Measurements from ENCODE around the gene IFRD2.

The IFRD2 gene

DNA sequence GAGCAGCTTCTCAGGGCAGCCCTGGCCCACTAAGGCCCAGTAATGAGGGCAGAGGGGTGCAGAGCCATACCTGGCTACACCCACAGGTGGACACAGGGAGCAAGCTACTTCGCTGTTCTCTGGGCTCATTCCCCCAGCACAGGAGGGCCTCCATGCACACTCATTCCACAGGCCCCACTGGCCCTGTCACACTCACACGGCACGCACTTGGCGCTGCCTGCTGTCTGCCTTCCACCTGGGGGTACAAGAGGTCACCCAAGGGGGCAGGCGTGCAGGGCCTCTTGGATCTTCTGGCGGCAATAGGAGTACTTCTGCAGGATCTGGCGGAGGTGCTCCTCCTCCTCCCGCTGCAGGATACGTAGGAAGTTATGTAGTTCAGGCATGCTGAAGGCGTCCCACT, 38.1 kb upstream of the IFRD2 start:
- TF ChIP-seq, protein P1, sequence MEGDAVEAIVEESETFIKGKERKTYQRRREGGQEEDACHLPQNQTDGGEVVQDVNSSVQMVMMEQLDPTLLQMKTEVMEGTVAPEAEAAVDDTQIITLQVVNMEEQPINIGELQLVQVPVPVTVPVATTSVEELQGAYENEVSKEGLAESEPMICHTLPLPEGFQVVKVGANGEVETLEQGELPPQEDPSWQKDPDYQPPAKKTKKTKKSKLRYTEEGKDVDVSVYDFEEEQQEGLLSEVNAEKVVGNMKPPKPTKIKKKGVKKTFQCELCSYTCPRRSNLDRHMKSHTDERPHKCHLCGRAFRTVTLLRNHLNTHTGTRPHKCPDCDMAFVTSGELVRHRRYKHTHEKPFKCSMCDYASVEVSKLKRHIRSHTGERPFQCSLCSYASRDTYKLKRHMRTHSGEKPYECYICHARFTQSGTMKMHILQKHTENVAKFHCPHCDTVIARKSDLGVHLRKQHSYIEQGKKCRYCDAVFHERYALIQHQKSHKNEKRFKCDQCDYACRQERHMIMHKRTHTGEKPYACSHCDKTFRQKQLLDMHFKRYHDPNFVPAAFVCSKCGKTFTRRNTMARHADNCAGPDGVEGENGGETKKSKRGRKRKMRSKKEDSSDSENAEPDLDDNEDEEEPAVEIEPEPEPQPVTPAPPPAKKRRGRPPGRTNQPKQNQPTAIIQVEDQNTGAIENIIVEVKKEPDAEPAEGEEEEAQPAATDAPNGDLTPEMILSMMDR (IDR thresholded peaks at IDR 0.05; ENCODE audit: low read depth, low read length) = no peak
- DNase-seq (ENCODE audit: low read depth in 2 of 2) = no peak
- H3K4me3 ChIP-seq (replicated peaks in 1 of 2; ENCODE audit: low read depth in 2 of 2, low read length in 2 of 2) = no peak overlapping the region

DNA sequence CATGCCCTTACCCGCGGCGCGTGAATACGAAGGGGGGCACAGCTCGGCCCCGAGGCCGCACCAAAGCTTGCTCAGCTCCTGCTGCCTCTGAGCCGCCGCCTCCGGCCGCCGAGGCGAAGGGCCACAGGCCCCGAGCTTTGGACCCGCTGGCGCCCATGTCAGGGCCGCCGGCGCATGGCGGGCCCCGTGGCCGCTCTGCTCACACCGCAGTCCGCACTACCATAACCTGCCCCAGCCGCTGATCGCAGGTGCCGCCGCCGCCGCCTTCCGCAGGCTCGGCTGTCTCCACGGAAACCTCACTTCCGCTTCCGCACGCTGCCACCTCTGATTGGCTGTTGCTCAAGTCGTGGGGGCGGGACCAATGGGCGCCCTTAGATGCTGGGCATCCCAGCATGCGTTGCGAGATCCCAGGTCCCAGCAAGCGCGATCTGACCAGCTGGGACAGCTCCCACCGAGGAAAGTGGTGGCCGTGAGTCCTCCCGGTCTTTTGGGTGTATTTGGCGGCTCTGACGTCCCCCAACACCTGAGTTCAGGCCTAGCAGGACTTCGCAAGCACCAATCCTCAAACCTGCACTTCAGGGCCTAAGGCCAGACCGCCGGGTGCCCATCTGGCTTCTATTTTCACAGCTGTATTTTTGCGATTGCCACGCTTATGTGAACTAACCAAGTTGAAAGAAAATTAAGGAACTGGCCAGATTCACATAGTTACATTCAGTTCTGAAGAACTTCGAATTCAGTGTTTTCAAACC, 35.9 kb upstream of the IFRD2 start, which contains the start of gene TUSC2:
TSS of gene TUSC2 (minus strand) at position 281 of the 749 bp plus-strand sequence. CDS start at position 157, 124 bp downstream.
- peak; percentile 97 for DNase-seq (ENCODE audit: low read depth in 2 of 2)
- H3K4me3 ChIP-seq (replicated peaks in 1 of 2; ENCODE audit: low read depth in 2 of 2, low read length in 2 of 2) = peak within 1 kb of the TSS; percentile 91 to 92
- TF ChIP-seq, protein P1 (IDR thresholded peaks at IDR 0.05; ENCODE audit: low read depth, low read length) = no peak

DNA sequence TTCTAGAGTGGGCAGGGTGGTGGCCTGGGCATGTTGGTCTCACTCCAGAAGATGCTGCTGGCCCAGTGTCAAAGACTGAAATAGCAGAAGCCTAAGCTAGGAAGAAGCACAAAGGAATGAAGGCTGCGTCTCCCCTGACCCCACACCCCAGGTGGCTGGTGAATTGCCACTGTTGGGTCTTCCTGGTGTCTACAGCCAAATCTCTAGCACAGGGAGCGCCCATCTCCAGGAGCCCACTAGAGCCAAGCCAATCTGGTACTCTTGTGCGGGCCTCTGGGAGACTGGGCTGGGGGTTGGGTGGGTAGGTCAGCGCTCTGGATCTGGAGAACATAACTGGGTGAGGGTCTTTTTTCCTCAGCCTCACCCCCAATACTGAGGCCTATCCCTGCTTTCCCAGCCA, 34.9 kb upstream of the IFRD2 start:
- no peak for DNase-seq (ENCODE audit: low read depth in 2 of 2)
- TF ChIP-seq, protein P1 (IDR thresholded peaks at IDR 0.05; ENCODE audit: low read depth, low read length) = no peak

DNA sequence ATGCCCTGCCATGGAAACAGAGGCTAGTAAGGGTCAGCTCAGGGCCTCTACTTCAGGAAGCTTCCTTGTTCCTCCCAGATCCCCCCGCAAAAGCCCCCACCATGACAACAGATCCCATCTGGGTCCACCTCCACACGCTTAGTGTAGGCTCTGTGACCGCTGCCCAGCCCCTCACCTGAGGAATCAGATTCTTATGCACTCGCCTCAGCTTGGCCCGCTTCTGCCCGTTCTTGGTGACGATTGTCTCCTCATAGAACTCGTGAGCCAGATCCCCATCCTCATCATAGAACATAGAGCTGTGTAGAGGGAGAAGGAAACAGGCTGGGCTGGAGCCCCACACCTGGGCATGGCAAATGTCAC, 33.9 kb upstream of the IFRD2 start:
- no peak for DNase-seq (ENCODE audit: low read depth in 2 of 2)
- no peak overlapping the region for H3K4me3 ChIP-seq (replicated peaks in 1 of 2; ENCODE audit: low read depth in 2 of 2, low read length in 2 of 2)
- TF ChIP-seq, protein P1 (IDR thresholded peaks at IDR 0.05; ENCODE audit: low read depth, low read length) = no peak

More for the DNA sequence above, 34.9 kb upstream of the IFRD2 start:
- peak overlapping the region; percentile 91 to 92 for H3K4me3 ChIP-seq (replicated peaks in 1 of 2; ENCODE audit: low read depth in 2 of 2, low read length in 2 of 2)

DNA sequence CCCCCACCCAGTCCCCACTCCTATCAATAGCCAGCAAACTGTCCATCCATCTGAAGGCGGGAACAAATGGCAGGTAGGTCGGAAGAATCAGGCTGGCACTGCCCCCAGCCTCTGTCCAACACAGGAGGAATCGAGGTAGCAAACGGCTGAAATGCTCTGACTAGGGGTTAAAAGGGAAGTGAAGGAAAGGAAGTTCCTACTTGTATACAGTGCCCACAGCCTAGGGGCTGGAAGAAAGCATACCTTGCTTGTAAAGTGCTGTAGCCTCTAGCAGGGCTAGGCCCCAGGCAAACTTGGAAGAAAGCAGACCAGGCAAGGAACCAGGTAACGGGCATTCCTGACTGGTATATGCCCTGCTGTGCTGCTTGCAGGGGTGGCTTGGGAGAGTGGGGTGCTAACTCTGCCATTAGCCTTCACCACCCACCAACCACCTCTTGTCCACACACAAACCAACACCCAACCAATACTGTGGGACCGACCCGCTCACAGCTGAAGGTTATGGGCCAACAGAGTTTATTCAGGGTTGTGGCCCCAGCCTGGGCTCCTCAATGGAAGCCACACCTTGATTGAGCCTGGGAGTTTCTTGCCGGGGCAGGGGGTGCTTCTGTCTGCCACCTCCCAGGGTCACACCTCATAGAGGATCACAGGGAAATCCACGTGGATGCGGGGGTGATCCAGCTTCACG, 33.4 kb upstream of the IFRD2 start:
- DNase-seq (ENCODE audit: low read depth in 2 of 2) = no peak
- no peak overlapping the region for H3K4me3 ChIP-seq (replicated peaks in 1 of 2; ENCODE audit: low read depth in 2 of 2, low read length in 2 of 2)
- TF ChIP-seq, protein P1 (IDR thresholded peaks at IDR 0.05; ENCODE audit: low read depth, low read length) = no peak

DNA sequence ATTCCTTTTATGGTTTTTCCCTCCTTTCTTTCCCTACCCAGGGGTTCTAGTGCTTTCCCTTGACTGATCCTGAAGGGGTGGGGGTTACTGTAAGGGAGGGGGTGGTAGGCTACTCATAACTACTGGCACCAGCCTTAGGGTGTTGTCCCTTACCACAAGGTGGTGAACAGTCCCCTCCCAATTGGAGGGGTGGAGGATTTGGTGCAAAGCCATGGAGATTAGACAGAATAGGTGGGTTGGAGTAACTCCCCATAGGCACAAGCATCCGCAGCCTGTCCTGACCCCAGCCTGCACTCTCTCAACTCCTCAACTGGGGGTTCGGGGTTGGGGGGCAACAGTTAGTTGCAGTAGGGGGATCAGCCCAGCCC, 32.9 kb upstream of the IFRD2 start:
- no peak overlapping the region for H3K4me3 ChIP-seq (replicated peaks in 1 of 2; ENCODE audit: low read depth in 2 of 2, low read length in 2 of 2)
- TF ChIP-seq, protein P1 (IDR thresholded peaks at IDR 0.05; ENCODE audit: low read depth, low read length) = no peak
- DNase-seq (ENCODE audit: low read depth in 2 of 2) = no peak
